Keratinocyte (primary cell): Measurements from ENCODE around the gene PKNOX2. TPM values are rescaled to one million over a fixed set of nuclear protein-coding genes. Genes with fewer than 3 reads are reported as not detected.

Experiments
- DNase-seq: peaks from one replicate; pipeline ENCODE4 v3.0.0-alpha.2; 2011; ENCODE audit warnings: low read depth, missing footprints, low spot score
- FAIRE-seq: peaks from 2 replicates; lab custom pipeline; 2011; peaks lifted over from hg19 to GRCh38; lab: Jason Lieb, UNC
- H2AFZ ChIP-seq: 2 replicates; pipeline ENCODE4 v1.6.0; 2012; ENCODE audit warnings: low read length, control low read depth, inconsistent platforms; ENCODE audit not compliant: control insufficient read depth
- H3K27ac ChIP-seq: 2 replicates; pipeline ENCODE4 v1.5.1; 2011; ENCODE audit warnings: low read length; ENCODE audit not compliant: control insufficient read depth, insufficient read depth
- H3K27me3 ChIP-seq: 3 replicates; pipeline ENCODE4 v1.6.0; 2011; ENCODE audit warnings: low read length; ENCODE audit not compliant: control insufficient read depth, insufficient read depth; ENCODE audit errors: extremely low read depth
- H3K36me3 ChIP-seq, 2 experiments: 2 replicates in 1 of 2; 3 replicates in 1 of 2; pipeline ENCODE4 v1.5.1; 2011; ENCODE audit warnings: low read length in 2 of 2, mild to moderate bottlenecking in 1 of 2; ENCODE audit not compliant: control insufficient read depth in 2 of 2, insufficient read depth in 2 of 2; ENCODE audit errors: extremely low read depth in 1 of 2
- H3K4me1 ChIP-seq: 3 replicates; pipeline ENCODE4 v1.5.1; 2011; ENCODE audit warnings: low read length; ENCODE audit not compliant: control insufficient read depth, insufficient read depth; ENCODE audit errors: extremely low read depth
- H3K4me2 ChIP-seq: 3 replicates; pipeline ENCODE4 v1.6.0; 2011; ENCODE audit warnings: low read depth, low read length; ENCODE audit not compliant: control insufficient read depth, insufficient read depth; ENCODE audit errors: extremely low read depth
- H3K4me3 ChIP-seq, 3 experiments: fragments of 200-600 bp in 1 of 3; sonication (generic) in 1 of 3; 2 replicates in 2 of 3; 3 replicates in 1 of 3; pipeline ENCODE4 v1.5.1; 2011 to 2016; ENCODE audit warnings: low read length in 3 of 3, mild to moderate bottlenecking in 3 of 3, control low read depth in 2 of 3, inconsistent platforms in 1 of 3, low read depth in 1 of 3, mixed read lengths in 1 of 3, mixed run types in 1 of 3, moderate library complexity in 1 of 3; ENCODE audit not compliant: control insufficient read depth in 2 of 3, insufficient read depth in 2 of 3; ENCODE audit errors: extremely low read depth in 1 of 3
- H3K79me2 ChIP-seq: 2 replicates; pipeline ENCODE4 v1.6.0; 2012; ENCODE audit warnings: low read length; ENCODE audit not compliant: control insufficient read depth, insufficient read depth
- H3K9ac ChIP-seq: 3 replicates; pipeline ENCODE4 v1.6.0; 2011; ENCODE audit warnings: low read length; ENCODE audit not compliant: control insufficient read depth, insufficient read depth; ENCODE audit errors: extremely low read depth
- H3K9me1 ChIP-seq: 3 replicates; pipeline ENCODE4 v1.6.0; 2011; ENCODE audit warnings: low read length; ENCODE audit not compliant: control insufficient read depth, insufficient read depth; ENCODE audit errors: extremely low read depth
- H3K9me3 ChIP-seq: 2 replicates; pipeline ENCODE4 v1.5.1; 2012; ENCODE audit warnings: low read depth, low read length; ENCODE audit not compliant: control insufficient read depth
- H4K20me1 ChIP-seq: 3 replicates; pipeline ENCODE4 v1.6.0; 2011; ENCODE audit warnings: low read length; ENCODE audit not compliant: control insufficient read depth, insufficient read depth; ENCODE audit errors: extremely low read depth
- CTCF ChIP-seq, 3 experiments: IDR thresholded peaks in 1 of 3; conservative IDR thresholded peaks in 1 of 3; optimal IDR thresholded peaks in 1 of 3; 2 replicates in 2 of 3; 3 replicates in 1 of 3; pipeline versions ENCODE3 to v1.5.1; 2011; ENCODE audit warnings: low read length in 3 of 3, mild to moderate bottlenecking in 3 of 3, moderate library complexity in 2 of 3, control low read depth in 1 of 3, inconsistent platforms in 1 of 3; ENCODE audit not compliant: insufficient read depth in 2 of 3; ENCODE audit errors: extremely low read depth in 1 of 3
- EZH2 ChIP-seq: IDR thresholded peaks from one replicate; pipeline ENCODE4 v1.6.1; 2012; ENCODE audit warnings: inconsistent platforms, mild to moderate bottlenecking, low read length, moderate library complexity
- dilution Hi-C: fragments of 300-500 bp; cut with MboI; formaldehyde crosslinking; loops from one replicate; pipeline ENCODE4 v1.7.0; 2020; ENCODE audit warnings: low sequenced_read_pairs; ENCODE audit not compliant: extremely low pct_ligation_motif_present
- polyA plus RNA-seq, 5 experiments: library from polyadenylated mRNA; depleted of rRNA in 3 of 5; stranded (reverse) in 3 of 5; stranded (forward) in 1 of 5; unstranded in 1 of 5; fragments of >200 nt; gene quantifications; 1 replicate in 1 of 5; 2 replicates in 3 of 5; 3 replicates in 1 of 5; pipeline versions ENCODE4 v1.2.1 to v1.2.3, GENCODE V29; 2011 to 2012; ENCODE audit warnings: missing spikeins in 2 of 5, low read depth in 1 of 5, low replicate concordance in 1 of 5

PKNOX2 gene
- polyA plus RNA-seq, 1 donor (not counting 4 experiments of a cell fraction or from before 2014, with no cell fraction given), result 0.05 TPM

GRCh38 chr11:125308246-125308645 lies 143.7 kb downstream of the PKNOX2 start:
- H3K36me3 ChIP-seq, result no peaks in the 10 kb centered on the region
- H3K4me3 ChIP-seq, result no peak overlapping the region
- dilution Hi-C loops, result no loop called here
- H3K9me1 ChIP-seq, result no peaks in the 10 kb centered on the region
- H3K27me3 ChIP-seq, result peaks cover 5% of the 10 kb centered on the region
- H4K20me1 ChIP-seq, result no peaks in the 10 kb centered on the region
- no peaks in the 10 kb centered on the region for H3K79me2 ChIP-seq
- H3K4me1 ChIP-seq, result no peaks in the 10 kb centered on the region
- no peaks in the 10 kb centered on the region for H3K9me3 ChIP-seq
- FAIRE-seq, result no peak
- H3K27ac ChIP-seq, result no peak overlapping the region
- TF ChIP-seq CTCF (optimal IDR thresholded peaks at IDR 0.05 in 1 of 3, IDR thresholded peaks at IDR 0.05 in 1 of 3, conservative IDR thresholded peaks at IDR 0.05 in 1 of 3; ENCODE audit: extremely low read depth in 1 of 3, insufficient read depth in 2 of 3, low read length in 3 of 3), result no peak
- DNase-seq, result no peak
- no peak overlapping the region for H3K4me2 ChIP-seq
- H2AFZ ChIP-seq, result no peak overlapping the region
- no peak overlapping the region for H3K9ac ChIP-seq

- dilution Hi-C loops, result no loop called here
- Histone ChIP-seq H3K9me3 (no peaks in the 10 kb centered on the region), H3K4me3 (no peak overlapping the region), H3K36me3 (no peaks in the 10 kb centered on the region), H3K79me2 (no peaks in the 10 kb centered on the region), H3K9me1 (no peaks in the 10 kb centered on the region), H3K4me2 (no peak overlapping the region), H3K27ac (no peak overlapping the region), H4K20me1 (no peaks in the 10 kb centered on the region), H3K4me1 (no peaks in the 10 kb centered on the region), H3K27me3 (peaks cover 5% of the 10 kb centered on the region), H3K9ac (no peak overlapping the region), H2AFZ (no peak overlapping the region)
- FAIRE-seq (no peak), DNase-seq (no peak)
- TF ChIP-seq EZH2 (no peak), CTCF (optimal IDR thresholded peaks at IDR 0.05 in 1 of 3, IDR thresholded peaks at IDR 0.05 in 1 of 3, conservative IDR thresholded peaks at IDR 0.05 in 1 of 3; ENCODE audit: extremely low read depth in 1 of 3, insufficient read depth in 2 of 3, low read length in 3 of 3) (no peak)
Measured at GRCh38 chr11:125312391-125312790, 147.8 kb downstream of the PKNOX2 start.
